ENCODE data around the gene OR2T4. TPM values are rescaled to one million over a fixed set of nuclear protein-coding genes. Genes with fewer than 3 reads are reported as not detected.

Gene OR2T4
- not detected for total RNA-seq (2021; ENCODE audit: unreplicated experiment)
- not detected in 2 replicates for polyA plus RNA-seq (2012)
- not detected for Bru-seq, nascent RNA
- not detected for BruChase-seq, experiment 1, labeled RNA remaining after a 6-hour chase
- not detected for BruChase-seq, experiment 2, labeled RNA remaining after a 2-hour chase
- long read RNA-seq, result 0 reads

GRCh38 chr1:248361121-248361715 is at the start of gene OR2T4:
TSS of gene OR2T4 (plus strand) at chr1:248361665. CDS start at chr1:248361665, 0 bp downstream.
- ChIA-PET POLR2A (no interaction called here), CTCF (no interaction called here), RAD21 (ENCODE audit: low non-redundant PET in 1 of 2, low total read pairs in 2 of 2, uncharacterized antibody in 2 of 2, unreplicated experiment in 2 of 2) (no interaction called here)
- no TSS peak for BruUV-seq (replicated peaks)
- H3K4me1 ChIP-seq (ENCODE audit: control insufficient read depth in 1 of 2, insufficient read depth in 2 of 2, low read length in 2 of 2), result no peaks in the 10 kb centered on the region
- ATAC-seq (no peak), DNase-seq (ENCODE audit: low read depth, low spot score) (no peak)
- no peak within 1 kb of the TSS for H3K9ac ChIP-seq (ENCODE audit: low read length)
- H3K79me2 ChIP-seq (ENCODE audit: insufficient read depth, low read length), result no peaks in the 10 kb centered on the region
- no peak within 1 kb of the TSS for H2AFZ ChIP-seq (ENCODE audit: low read depth, low read length, poor library complexity, severe bottlenecking)
- no peaks in the 10 kb centered on the region for H3K9me2 ChIP-seq (ENCODE audit: insufficient read depth)
- no peak within 1 kb of the TSS for H3K27ac ChIP-seq (ENCODE audit: low read depth, low read length)
- H3K9me3 ChIP-seq (ENCODE audit: control insufficient read depth in 1 of 2, insufficient read depth in 1 of 2, low read depth in 1 of 2, low read length in 2 of 2), result peaks cover 5 to 10% of the 10 kb centered on the region in 2 experiments; a peak in 2 of 4 replicates
- H4K20me1 ChIP-seq (ENCODE audit: insufficient read depth), result no peaks in the 10 kb centered on the region
- no peaks in the 10 kb centered on the region for H3K36me3 ChIP-seq (ENCODE audit: control insufficient read depth in 1 of 2, insufficient read depth in 2 of 2, low read length in 2 of 2)
- intact Hi-C loops (cut with micrococcal nuclease), result no loop called here
- TF ChIP-seq CBX3 (IDR thresholded peaks at IDR 0.05; ENCODE audit: low read depth) (no peak), MAX (IDR thresholded peaks at IDR 0.05) (no peak), JUND (IDR thresholded peaks at IDR 0.05) (no peak), SIN3A (IDR thresholded peaks at IDR 0.05; ENCODE audit: low read depth) (no peak), FOSL1 (IDR thresholded peaks at IDR 0.05; ENCODE audit: low read depth) (no peak), POLR2A (IDR thresholded peaks at IDR 0.05; ENCODE audit: borderline replicate concordance, extremely low read depth, insufficient read depth, insufficient read length) (no peak), ATF3 (IDR thresholded peaks at IDR 0.05) (no peak), ELF1 (IDR thresholded peaks at IDR 0.05; ENCODE audit: borderline replicate concordance, low read depth) (no peak), SRF (IDR thresholded peaks at IDR 0.05; ENCODE audit: low read depth) (no peak), YY1 (IDR thresholded peaks at IDR 0.05; ENCODE audit: extremely low read depth, insufficient replicate concordance, low read depth, low read length) (no peak), CTCF (IDR thresholded peaks at IDR 0.05 in 2 of 3, conservative IDR thresholded peaks at IDR 0.05 in 1 of 3; ENCODE audit: borderline replicate concordance in 1 of 3, insufficient read depth in 1 of 3, low read depth in 2 of 3, low read length in 2 of 3) (no peak), ZFX (IDR thresholded peaks at IDR 0.05) (no peak), SP1 (IDR thresholded peaks at IDR 0.05; ENCODE audit: low read depth) (no peak), CEBPB (IDR thresholded peaks at IDR 0.05; ENCODE audit: low read depth) (no peak), REST (IDR thresholded peaks at IDR 0.05; ENCODE audit: low read depth) (no peak), ZBTB33 (IDR thresholded peaks at IDR 0.05; ENCODE audit: extremely low read depth, insufficient replicate concordance, low read length) (no peak), RAD21 (IDR thresholded peaks at IDR 0.05; ENCODE audit: low read depth) (no peak), POLR2AphosphoS5 (IDR thresholded peaks at IDR 0.05; ENCODE audit: low read depth, low read length) (no peak), EZH2 (IDR thresholded peaks at IDR 0.05) (no peak)
- H3K27me3 ChIP-seq (ENCODE audit: insufficient read depth, low read length), result no peaks in the 10 kb centered on the region
- H3K4me2 ChIP-seq (ENCODE audit: low read length), result no peak within 1 kb of the TSS
- no peak within 1 kb of the TSS for H3K4me3 ChIP-seq (replicated peaks in 1 of 2; ENCODE audit: low read depth in 1 of 2, low read length in 2 of 2)

Measured in HCT116 (cell line).